Adrenal gland (tissue), 19 donors: ENCODE data around the gene MYH11. TPM values are rescaled to one million over a fixed set of nuclear protein-coding genes. Genes with fewer than 3 reads are reported as not detected.

Source experiments
- DNase-seq, 7 donors: peaks; one replicate each; pipeline ENCODE4 v3.0.0-alpha.2; 2019 to 2020
- H3K27ac ChIP-seq, 5 donors: fragments of 200-600 bp; sonication (generic) in 4 of 5; 1 replicate in 3 of 5; 2 replicates in 2 of 5; pipeline versions ENCODE4 v1.5.1 to v1.8.0; 2016 to 2020; ENCODE audit warnings: mild to moderate bottlenecking in 1 of 5
- H3K27me3 ChIP-seq: fragments of 200-600 bp; 2 replicates; pipeline ENCODE4 v1.8.0; 2021
- H3K36me3 ChIP-seq, 2 donors: fragments of 200-600 bp; replicated peaks in 1 of 2; 1 replicate in 1 of 2; 2 replicates in 1 of 2; pipeline versions ENCODE4 v1.5.1 to v1.8.0; 2018 to 2022
- H3K4me1 ChIP-seq, 2 donors: fragments of 200-600 bp; replicated peaks in 1 of 2; 1 replicate in 1 of 2; 2 replicates in 1 of 2; pipeline versions ENCODE4 v1.5.1 to v1.8.0; 2018 to 2021
- H3K4me3 ChIP-seq, 4 donors: fragments of 200-600 bp; sonication (generic) in 3 of 4; one replicate each; pipeline ENCODE4 v1.5.1; 2016 to 2018
- H3K9me3 ChIP-seq, 3 donors: fragments of 200-600 bp; sonication (generic) in 1 of 3; replicated peaks in 1 of 3; 1 replicate in 2 of 3; 2 replicates in 1 of 3; pipeline versions ENCODE4 v1.5.1 to v1.8.0; 2016 to 2021
- POLR2A ChIP-seq, 2 donors: fragments of 450-650 bp; IDR thresholded peaks; one replicate each; pipeline ENCODE4 v1.6.1; 2017; ENCODE audit warnings: antibody characterized with exemption in 2 of 2, mild to moderate bottlenecking in 2 of 2, moderate library complexity in 1 of 2
- WGBS, 4 donors: extraction: QIAGEN DNeasy Blood & Tissue Kit in 2 of 4; methylation state at CpG; one replicate each; pipeline versions ENCODE4 v1.1.5 to v1.1.7; 2013 to 2017; 5-methylcytosine and 5-hydroxymethylcytosine counted together
- intact Hi-C, 2 donors: fragments of 100-400 bp; cut with DNase I; formaldehyde crosslinking; loops; one replicate each; pipeline versions ENCODE4 v1.14.1 to v1.15.0; 2022 to 2023
- long read RNA-seq, 10 donors: library from polyadenylated mRNA in 3 of 10; unstranded in 2 of 10; stranded (forward) in 1 of 10; transcript quantifications; one replicate each; pipeline ENCODE4 v2.0.0 and lab custom pipeline, GENCODE V29; 2021 to 2026
- polyA plus RNA-seq, 3 donors: library from polyadenylated mRNA; stranded (reverse); fragments of 200-250 nt in 2 of 3; fragments of 350-450 nt in 1 of 3; fragmentation: Illumina TruSeq in 1 of 3; extraction: RNeasy Lipid Tissue Mini Kit (QIAGEN cat#74804) in 1 of 3; gene quantifications; one replicate each; pipeline ENCODE4 v1.2.3, GENCODE V29; 2013 to 2014
- total RNA-seq, 9 donors: library from RNA; depleted of rRNA in 4 of 9; stranded (reverse); fragments of >200 nt in 4 of 9; fragments of 120-200 nt in 1 of 9; fragmentation: NEBNext Ultra II Directional in 1 of 9; extraction: Animal tissue kit (Norgen Biotek cat#: 25700) in 1 of 9; gene quantifications; one replicate each; pipeline versions ENCODE4 v1.1.0 to v1.2.4, GENCODE V29; 2013 to 2023
- TF ChIP-seq, protein P1 (sequence below), 6 experiments: fragments of 450-650 bp in 4 of 6; fragments of 200-600 bp in 2 of 6; sonication (generic) in 1 of 6; IDR thresholded peaks; 1 replicate in 5 of 6; 2 replicates in 1 of 6; pipeline versions ENCODE4 v1.5.1 to v1.8.0; 2016 to 2021; ENCODE audit warnings: antibody characterized with exemption in 6 of 6, mild to moderate bottlenecking in 2 of 6, moderate library complexity in 1 of 6
- donor health status: healthy with polysubstance abuse.
- donor health status: Bipolar disorder and iron deficiency.
- donor health status: DM: yes; HTN: yes; CAD: no.
- donor health status: DM: no; HTN: no; CAD: no.
- donor health status: DM: no; HTN: no; CAD: no.
- donor health status: DM: yes; HTN: yes; CAD: no.

MYH11 gene
- total RNA-seq: 10 to 100 TPM in 6 of 9 donors, 1 to 10 TPM in 3; 2.4 to 33.3 (median 16.3) TPM
- 10 to 100 TPM; 31.9 to 45.1 (median 41.7) TPM for polyA plus RNA-seq
- long read RNA-seq, donor 1: 0 reads
- long read RNA-seq, donor 2: 0 reads
- long read RNA-seq, donor 3: 0 reads
- long read RNA-seq, donor 4, partial matches to known transcripts: 2 of 2 reads
- long read RNA-seq, donor 4, other reads (novel, unspliced or antisense): 0 of 2 reads
- long read RNA-seq, donor 5, full-length matches to known transcripts: 11 of 18 reads
- long read RNA-seq, donor 5, partial matches to known transcripts: 5 of 18 reads
- long read RNA-seq, donor 5, other reads (novel, unspliced or antisense): 2 of 18 reads
- long read RNA-seq, donor 6, full-length matches to known transcripts: 3 of 123 reads
- long read RNA-seq, donor 6, partial matches to known transcripts: 102 of 123 reads
- long read RNA-seq, donor 6, other reads (novel, unspliced or antisense): 18 of 123 reads
- long read RNA-seq, donor 7: 0 reads
- long read RNA-seq, donor 8: 0 reads
- long read RNA-seq, donor 9: 0 reads
- long read RNA-seq, donor 10: 0 reads

DNA sequence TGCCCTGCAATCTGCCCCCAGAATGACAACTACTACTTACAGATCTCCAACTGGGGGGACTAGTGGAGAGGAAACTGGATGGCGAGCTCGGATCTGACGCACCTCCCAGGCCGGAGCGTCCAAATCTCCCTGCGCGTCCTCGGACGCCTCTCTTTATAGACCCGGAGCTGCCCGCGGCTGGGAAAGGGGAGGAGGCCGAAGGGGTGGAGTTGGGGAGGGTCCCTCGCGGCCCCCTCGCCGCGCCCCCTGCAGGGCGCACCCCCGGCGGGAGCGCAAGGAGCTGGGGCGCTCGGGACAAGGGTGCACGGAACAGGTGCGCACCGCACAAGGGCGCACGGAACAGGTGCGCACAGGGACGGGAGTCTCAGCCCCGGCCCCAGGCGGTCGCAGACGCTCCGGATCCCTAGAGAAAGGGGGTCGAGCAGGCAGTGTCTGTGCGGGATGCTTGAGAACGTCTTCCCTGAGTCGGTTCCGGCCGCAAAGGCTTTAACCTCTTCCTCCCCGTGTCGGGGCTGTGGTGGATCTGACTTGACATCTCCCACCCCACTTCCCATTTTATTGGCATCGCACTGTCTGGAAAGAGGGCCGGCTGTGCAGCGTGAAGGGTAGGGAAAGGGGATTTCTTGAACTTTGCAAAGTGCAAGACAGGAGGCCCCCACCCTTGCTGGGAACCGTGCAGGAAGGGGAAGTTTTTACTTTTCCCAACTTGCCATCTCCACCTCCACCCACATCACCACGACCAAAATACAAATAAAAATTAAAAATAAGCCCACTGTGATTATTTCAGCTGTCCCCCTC, at the start of gene MYH11:
TSS of gene MYH11 (minus strand) at position 128 of the 798 bp plus-strand sequence. CDS start 18,776 bp downstream, outside the sequence.
- intact Hi-C loops: no loop called here
- H3K9me3 ChIP-seq: no peaks in the 10 kb centered on the region
- no peak for TF ChIP-seq POLR2A (IDR thresholded peaks at IDR 0.05)
- TF ChIP-seq, protein P1, sequence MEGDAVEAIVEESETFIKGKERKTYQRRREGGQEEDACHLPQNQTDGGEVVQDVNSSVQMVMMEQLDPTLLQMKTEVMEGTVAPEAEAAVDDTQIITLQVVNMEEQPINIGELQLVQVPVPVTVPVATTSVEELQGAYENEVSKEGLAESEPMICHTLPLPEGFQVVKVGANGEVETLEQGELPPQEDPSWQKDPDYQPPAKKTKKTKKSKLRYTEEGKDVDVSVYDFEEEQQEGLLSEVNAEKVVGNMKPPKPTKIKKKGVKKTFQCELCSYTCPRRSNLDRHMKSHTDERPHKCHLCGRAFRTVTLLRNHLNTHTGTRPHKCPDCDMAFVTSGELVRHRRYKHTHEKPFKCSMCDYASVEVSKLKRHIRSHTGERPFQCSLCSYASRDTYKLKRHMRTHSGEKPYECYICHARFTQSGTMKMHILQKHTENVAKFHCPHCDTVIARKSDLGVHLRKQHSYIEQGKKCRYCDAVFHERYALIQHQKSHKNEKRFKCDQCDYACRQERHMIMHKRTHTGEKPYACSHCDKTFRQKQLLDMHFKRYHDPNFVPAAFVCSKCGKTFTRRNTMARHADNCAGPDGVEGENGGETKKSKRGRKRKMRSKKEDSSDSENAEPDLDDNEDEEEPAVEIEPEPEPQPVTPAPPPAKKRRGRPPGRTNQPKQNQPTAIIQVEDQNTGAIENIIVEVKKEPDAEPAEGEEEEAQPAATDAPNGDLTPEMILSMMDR (IDR thresholded peaks at IDR 0.05): no peak
- peaks cover 20% of the 10 kb centered on the region for H3K27me3 ChIP-seq
- peaks cover 9 to 16% of the 10 kb centered on the region in 2 donors for H3K4me1 ChIP-seq
- no peaks in the 10 kb centered on the region for H3K36me3 ChIP-seq
- DNase-seq: no peak
- no peak within 1 kb of the TSS for H3K27ac ChIP-seq
- H3K4me3 ChIP-seq: peak within 1 kb of the TSS in 1 of 4 donors; percentile 56
- WGBS, 4 donors: 0 to 2% (median 1%) methylated on average over 15 to 48 of the region's 49 CpGs

DNA sequence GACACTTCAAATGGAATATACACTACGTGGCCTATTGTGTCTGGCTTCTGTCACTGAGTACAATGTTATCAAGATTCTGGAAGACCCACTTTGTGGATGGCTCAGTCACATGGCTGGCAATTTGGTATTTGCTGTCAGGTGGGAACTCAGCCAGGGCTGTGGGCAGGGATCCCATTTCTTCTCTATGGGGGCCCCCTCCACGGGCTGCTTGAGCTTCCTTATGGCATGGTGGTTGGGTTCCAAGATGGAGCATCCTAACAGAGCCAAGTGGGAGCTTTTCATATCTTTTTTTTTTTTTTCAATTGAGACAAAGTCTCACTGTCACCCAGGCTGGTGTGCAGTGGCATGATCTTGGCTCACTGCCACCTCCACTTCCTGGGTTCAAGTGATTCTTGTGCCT, 49.6 kb upstream of the MYH11 start:
- H3K4me3 ChIP-seq: no peak overlapping the region
- DNase-seq: no peak

DNA sequence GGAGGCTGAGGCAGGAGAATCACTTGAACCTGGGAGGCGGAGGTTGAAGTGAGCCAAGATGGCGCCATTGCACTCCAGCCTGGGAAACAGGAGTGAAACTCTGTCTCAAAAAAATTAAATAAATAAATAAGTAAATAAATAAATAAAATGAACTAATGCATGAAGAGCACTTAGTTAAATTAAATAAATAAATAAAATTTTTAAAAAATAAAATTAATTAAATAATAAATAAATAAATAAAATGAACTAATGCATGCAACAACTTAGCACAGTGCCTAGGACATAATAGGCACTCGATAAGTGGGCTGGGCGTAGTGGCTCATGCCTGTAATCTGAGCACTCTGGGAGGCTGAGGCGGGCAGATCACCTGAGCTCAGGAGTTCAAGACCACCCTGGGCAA, 47.1 kb upstream of the MYH11 start:
- Histone ChIP-seq H3K27ac (no peak overlapping the region), H3K4me1 (no peaks in the 10 kb centered on the region), H3K27me3 (no peaks in the 10 kb centered on the region), H3K4me3 (no peak overlapping the region), H3K36me3 (no peaks in the 10 kb centered on the region), H3K9me3 (no peaks in the 10 kb centered on the region)
- WGBS, 4 donors: 93 to 98% (median 97%) methylated on average over 5 of the region's 5 CpGs
- TF ChIP-seq, protein P1 (IDR thresholded peaks at IDR 0.05): no peak
- TF ChIP-seq POLR2A (IDR thresholded peaks at IDR 0.05): no peak
- DNase-seq: no peak
- intact Hi-C loops: no loop called here

More for the DNA sequence above, 49.6 kb upstream of the MYH11 start:
- TF ChIP-seq, protein P1 (IDR thresholded peaks at IDR 0.05): no peak
- no peak for TF ChIP-seq POLR2A (IDR thresholded peaks at IDR 0.05)
- no peaks in the 10 kb centered on the region for H3K4me1 ChIP-seq
- H3K9me3 ChIP-seq: no peaks in the 10 kb centered on the region
- no peak overlapping the region for H3K27ac ChIP-seq
- H3K27me3 ChIP-seq: no peaks in the 10 kb centered on the region
- 58 to 95% (median 80%) methylated on average over 2 of the region's 2 CpGs for WGBS, 4 donors
- H3K36me3 ChIP-seq: no peaks in the 10 kb centered on the region
- intact Hi-C loops: no loop called here

DNA sequence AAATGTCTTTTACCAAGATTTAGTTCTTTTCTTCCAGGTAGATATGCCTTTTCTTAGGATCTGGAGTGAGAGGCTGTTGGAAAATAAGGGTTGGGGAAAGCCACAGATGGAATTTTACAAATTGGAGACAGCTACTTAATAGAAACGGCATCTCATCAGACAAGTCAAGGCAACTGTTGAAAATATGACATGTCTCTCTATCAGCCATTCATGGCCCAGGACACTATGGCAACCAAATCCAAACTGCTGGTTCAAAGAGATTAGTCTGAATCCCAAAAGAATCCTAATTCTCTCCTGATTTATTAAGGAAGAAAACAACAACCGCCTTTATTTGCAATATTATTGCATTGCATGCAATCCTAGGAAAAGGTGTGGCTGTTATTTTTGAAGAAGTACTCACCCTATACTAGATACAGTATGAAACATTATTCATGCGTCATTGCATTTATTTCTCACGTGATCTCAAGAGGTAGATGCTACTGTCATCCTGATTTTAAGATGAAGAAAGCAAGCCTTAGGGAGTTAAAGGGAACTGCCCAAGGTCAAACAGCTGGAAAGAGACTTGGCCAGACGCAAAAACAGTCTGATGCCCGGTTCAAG, 44.2 kb upstream of the MYH11 start:
- H3K27ac ChIP-seq: no peak overlapping the region
- H3K4me1 ChIP-seq: no peaks in the 10 kb centered on the region
- no peaks in the 10 kb centered on the region for H3K9me3 ChIP-seq
- WGBS, 4 donors: 34 to 56% (median 44%) methylated on average over 6 of the region's 6 CpGs
- DNase-seq: peak in 1 of 7 donors; percentile 27
- H3K27me3 ChIP-seq: no peaks in the 10 kb centered on the region
- TF ChIP-seq POLR2A (IDR thresholded peaks at IDR 0.05): no peak
- TF ChIP-seq, protein P1 (IDR thresholded peaks at IDR 0.05): no peak
- no peak overlapping the region for H3K4me3 ChIP-seq
- H3K36me3 ChIP-seq: no peaks in the 10 kb centered on the region
- intact Hi-C loops: no loop called here
